ENCODE data around the gene KIF6. TPM values are rescaled to one million over a fixed set of nuclear protein-coding genes. Genes with fewer than 3 reads are reported as not detected.

KIF6 gene
- total RNA-seq, 4 donors from 2014 or later: not detected

- in situ Hi-C loops (cut with MboI; ENCODE audit: low sequenced_read_pairs in 4 of 4) (no loop called here), intact Hi-C loops (cut with DNase I; ENCODE audit: low total_unique reads) (no loop called here)
- DNase-seq (no peak), ATAC-seq (no peak)
- TF ChIP-seq POLR2A (IDR thresholded peaks at IDR 0.05) (no peak), CTCF (IDR thresholded peaks at IDR 0.05 in 4 of 5, conservative IDR thresholded peaks at IDR 0.05 in 1 of 5) (no peak)
- Histone ChIP-seq H3K27me3 (no peaks in the 10 kb centered on the region), H3K9me3 (no peaks in the 10 kb centered on the region), H3K4me3 (no peak overlapping the region), H3K36me3 (no peaks in the 10 kb centered on the region), H3K4me1 (no peaks in the 10 kb centered on the region), H3K27ac (no peak overlapping the region)
Observed at GRCh38 chr6:39577446-39578165, 147.6 kb downstream of the KIF6 start.

DNA sequence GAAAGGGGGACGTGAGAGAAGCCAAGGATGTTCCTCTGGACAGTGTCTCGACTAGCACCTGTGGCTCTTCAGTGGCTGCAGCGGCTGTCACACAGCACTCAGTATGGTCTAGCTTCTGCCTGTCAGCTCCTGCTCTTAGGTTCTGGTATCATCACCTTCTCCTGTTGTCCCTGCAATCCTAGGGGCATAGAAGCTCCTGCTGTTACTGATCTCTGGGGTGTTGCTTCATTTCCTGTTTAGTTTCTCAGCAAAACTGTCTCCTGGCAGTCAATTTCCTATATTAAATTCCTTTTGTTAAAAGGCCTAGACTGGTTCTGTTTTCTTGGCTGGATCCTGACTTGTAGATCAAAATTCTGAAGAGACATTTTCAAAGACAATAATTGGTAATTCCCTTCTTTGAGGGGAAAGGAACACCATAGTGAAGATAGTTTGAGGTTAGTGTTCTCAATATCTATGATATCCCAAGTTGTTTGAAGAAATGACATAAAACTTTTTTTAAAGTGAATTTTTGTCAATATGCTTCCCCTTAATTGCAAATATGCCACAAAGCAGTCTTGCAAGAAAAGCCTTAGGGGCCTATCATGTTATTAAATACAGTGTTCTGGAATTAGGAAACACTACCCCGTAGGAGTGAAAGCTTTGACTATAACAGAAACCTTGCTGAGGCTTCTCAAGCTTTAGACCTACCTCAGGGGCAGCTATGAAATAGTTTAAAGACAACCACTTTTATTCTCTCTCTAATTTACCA, 148.5 kb downstream of the KIF6 start:
- ATAC-seq (no peak), DNase-seq (no peak)
- H3K9me3 ChIP-seq: no peaks in the 10 kb centered on the region
- in situ Hi-C loops (cut with MboI; ENCODE audit: low sequenced_read_pairs in 4 of 4): no loop called here
- no peak overlapping the region for H3K27ac ChIP-seq
- H3K36me3 ChIP-seq: no peaks in the 10 kb centered on the region
- H3K4me3 ChIP-seq: no peak overlapping the region
- no peaks in the 10 kb centered on the region for H3K4me1 ChIP-seq
- TF ChIP-seq CTCF (IDR thresholded peaks at IDR 0.05 in 4 of 5, conservative IDR thresholded peaks at IDR 0.05 in 1 of 5) (no peak), POLR2A (IDR thresholded peaks at IDR 0.05) (no peak)
- no peaks in the 10 kb centered on the region for H3K27me3 ChIP-seq
- intact Hi-C loops (cut with DNase I; ENCODE audit: low total_unique reads): no loop called here

- H3K4me1 ChIP-seq: no peaks in the 10 kb centered on the region
- no peak overlapping the region for H3K27ac ChIP-seq
- H3K27me3 ChIP-seq: no peaks in the 10 kb centered on the region
- ATAC-seq (no peak), DNase-seq (no peak)
- in situ Hi-C loops (cut with MboI; ENCODE audit: low sequenced_read_pairs in 4 of 4) (no loop called here), intact Hi-C loops (cut with DNase I; ENCODE audit: low total_unique reads) (no loop called here)
- TF ChIP-seq POLR2A (IDR thresholded peaks at IDR 0.05) (no peak), CTCF (IDR thresholded peaks at IDR 0.05 in 4 of 5, conservative IDR thresholded peaks at IDR 0.05 in 1 of 5) (no peak)
- H3K4me3 ChIP-seq: no peak overlapping the region
- no peaks in the 10 kb centered on the region for H3K9me3 ChIP-seq
- H3K36me3 ChIP-seq: no peaks in the 10 kb centered on the region
Observed at GRCh38 chr6:39574991-39575390, 150.2 kb downstream of the KIF6 start.

- in situ Hi-C loops (cut with MboI; ENCODE audit: low sequenced_read_pairs in 4 of 4) (no loop called here), intact Hi-C loops (cut with DNase I; ENCODE audit: low total_unique reads) (no loop called here)
- TF ChIP-seq CTCF (IDR thresholded peaks at IDR 0.05 in 4 of 5, conservative IDR thresholded peaks at IDR 0.05 in 1 of 5) (no peak), POLR2A (IDR thresholded peaks at IDR 0.05) (no peak)
- no peak overlapping the region for H3K27ac ChIP-seq
- no peak for ATAC-seq
- H3K9me3 ChIP-seq: no peaks in the 10 kb centered on the region
- H3K4me3 ChIP-seq: no peak overlapping the region
- no peaks in the 10 kb centered on the region for H3K27me3 ChIP-seq
- no peaks in the 10 kb centered on the region for H3K4me1 ChIP-seq
- no peaks in the 10 kb centered on the region for H3K36me3 ChIP-seq
- no peak for DNase-seq
Observed at GRCh38 chr6:39573541-39573940, 151.7 kb downstream of the KIF6 start.

Measured in gastrocnemius medialis (tissue), 4 donors.